Hindlimb muscle (tissue), 1 donor: ENCODE measurements around the gene ADGRF3. TPM values are rescaled to one million over a fixed set of nuclear protein-coding genes. Genes with fewer than 3 reads are reported as not detected.
"Not testable (repeated sequence)": the region's sequence is repeated elsewhere in the genome, so short reads cannot be mapped to it uniquely, and the experiment has no call there.

Experiments used
- DNase-seq: peaks from one replicate; pipeline ENCODE4 v3.0.0-alpha.2; 2013
- polyA plus RNA-seq: library from polyadenylated mRNA; unstranded; fragments of 120-200 nt; gene quantifications from one replicate; pipeline ENCODE4 v1.2.1, GENCODE V29; 2013; ENCODE audit not compliant: insufficient read length

Gene ADGRF3
- polyA plus RNA-seq, 1 donor = 0.58 TPM

DNA sequence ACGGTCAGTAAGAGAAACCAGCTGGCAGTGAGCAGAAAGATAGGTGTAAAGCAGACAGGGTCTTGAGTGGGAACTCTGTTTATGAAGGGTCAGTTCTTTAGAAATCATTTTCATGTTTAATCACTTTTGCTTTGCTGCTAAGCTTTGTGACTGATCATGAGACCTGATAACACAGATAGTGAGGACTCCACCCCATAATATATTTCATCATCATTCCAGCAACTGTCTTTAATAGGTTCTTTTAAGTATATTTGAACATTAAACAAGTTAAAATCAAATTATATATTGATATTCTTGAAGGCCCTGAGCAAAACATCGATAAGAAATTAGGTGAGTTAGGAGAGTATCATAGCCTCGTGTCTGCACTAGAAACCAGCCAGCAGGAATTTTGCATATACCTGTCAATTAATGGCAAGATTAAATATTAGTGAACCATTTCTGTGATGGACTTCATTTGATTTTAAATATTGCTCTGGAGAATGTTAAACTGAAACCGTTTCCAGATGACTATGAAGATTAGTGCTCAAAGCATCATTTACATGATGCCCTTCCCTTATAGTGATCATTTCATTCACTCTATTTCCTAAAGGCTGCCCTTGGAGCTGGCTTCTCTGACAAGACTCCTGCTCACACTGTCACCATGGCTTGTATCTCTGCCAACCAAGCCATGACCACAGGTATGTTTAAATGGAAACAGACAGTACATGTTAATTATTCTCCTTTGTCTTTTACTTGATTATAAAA is 69.9 kb downstream of the ADGRF3 start:
- DNase-seq = no peak

DNA sequence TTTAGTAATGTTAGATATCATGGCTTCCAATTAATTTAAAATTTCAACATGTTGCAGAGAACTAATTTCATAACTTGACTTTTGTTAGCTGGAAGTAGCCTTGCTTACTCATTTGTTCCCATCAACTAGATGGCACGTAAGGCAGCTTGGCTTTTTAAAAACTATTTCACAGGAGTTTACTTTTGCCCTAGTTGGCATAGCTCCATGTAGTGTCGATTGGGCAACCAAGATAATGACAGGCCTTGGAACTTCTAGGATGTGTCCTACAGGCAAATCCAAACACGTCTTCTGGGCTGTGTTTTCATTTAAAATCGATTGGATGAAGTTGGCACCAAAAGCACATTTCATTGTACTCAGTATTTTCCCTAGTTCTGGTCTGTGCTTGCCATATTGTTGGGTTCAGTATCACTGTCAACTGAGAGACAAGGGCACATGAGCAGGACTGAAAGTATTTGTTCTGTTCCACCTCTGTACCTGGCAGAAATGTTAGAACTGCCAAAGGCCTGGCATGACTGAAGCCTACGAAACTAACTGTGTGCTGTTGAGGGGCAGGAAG is 72.5 kb downstream of the ADGRF3 start:
- no peak for DNase-seq

DNA sequence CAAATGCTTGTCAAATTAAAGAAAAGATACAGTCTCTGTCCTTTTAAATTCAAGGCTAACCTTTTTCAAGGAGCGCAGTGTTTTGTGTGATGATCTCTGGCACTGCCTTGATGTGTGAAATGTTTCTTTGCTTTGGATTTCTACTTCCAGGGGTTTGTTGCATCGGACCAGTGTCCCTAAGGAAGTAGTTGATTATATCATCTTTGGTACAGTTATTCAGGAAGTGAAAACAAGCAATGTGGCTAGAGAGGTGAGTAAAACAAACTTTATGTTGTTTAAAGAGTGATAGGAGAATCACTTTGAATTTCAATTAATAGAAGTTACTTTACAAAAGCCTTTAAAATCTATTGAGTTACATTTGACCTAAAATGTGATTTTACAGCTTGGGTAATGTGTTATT is 73.1 kb downstream of the ADGRF3 start:
- no peak for DNase-seq

DNA sequence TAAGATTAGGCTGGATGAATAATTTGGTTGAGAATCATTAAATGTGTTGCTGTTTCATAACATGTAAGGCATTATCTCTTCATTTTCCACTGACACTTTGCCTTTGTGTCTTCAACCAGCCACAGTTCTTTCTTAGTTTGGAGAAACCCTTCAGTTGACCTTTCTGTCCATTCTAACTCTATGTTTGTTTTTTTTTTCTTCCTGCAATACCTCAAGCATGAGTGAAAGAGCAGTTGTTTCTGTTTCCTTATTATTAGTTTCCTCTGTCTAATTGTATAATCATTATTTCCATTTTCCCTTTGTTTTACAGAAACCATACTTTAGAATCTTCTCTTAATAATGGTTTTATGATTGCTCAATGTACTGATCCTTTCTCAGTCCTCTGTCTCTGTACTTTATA is 76.2 kb downstream of the ADGRF3 start:
- no peak for DNase-seq

DNA sequence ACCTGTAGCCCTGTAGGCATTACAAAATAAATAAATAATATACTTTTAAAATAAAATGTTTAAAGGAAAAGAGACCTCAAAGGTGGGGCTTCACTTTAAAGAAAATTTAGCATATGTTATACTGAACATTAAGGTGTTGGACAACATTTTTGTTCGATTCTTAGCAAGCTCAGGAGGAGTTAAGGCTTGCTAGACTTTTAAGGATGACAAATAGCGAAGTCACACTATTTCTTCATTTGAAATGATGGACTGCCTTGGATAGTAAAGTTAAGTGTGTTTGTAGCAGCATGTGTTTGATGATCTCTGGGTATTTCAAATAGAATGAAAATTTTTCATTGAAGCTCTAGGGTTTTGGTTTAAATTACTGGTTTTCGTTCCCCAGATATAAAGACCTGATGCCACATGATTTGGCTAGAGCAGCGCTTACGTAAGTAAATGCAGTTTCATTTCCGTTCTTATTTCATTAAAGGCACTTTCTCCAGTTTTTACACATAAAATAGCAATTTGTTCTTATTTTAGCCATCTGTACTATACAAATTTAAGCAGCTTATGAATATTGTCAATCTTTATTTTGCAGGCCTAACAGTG is 76.9 kb downstream of the ADGRF3 start:
- no peak for DNase-seq

DNA sequence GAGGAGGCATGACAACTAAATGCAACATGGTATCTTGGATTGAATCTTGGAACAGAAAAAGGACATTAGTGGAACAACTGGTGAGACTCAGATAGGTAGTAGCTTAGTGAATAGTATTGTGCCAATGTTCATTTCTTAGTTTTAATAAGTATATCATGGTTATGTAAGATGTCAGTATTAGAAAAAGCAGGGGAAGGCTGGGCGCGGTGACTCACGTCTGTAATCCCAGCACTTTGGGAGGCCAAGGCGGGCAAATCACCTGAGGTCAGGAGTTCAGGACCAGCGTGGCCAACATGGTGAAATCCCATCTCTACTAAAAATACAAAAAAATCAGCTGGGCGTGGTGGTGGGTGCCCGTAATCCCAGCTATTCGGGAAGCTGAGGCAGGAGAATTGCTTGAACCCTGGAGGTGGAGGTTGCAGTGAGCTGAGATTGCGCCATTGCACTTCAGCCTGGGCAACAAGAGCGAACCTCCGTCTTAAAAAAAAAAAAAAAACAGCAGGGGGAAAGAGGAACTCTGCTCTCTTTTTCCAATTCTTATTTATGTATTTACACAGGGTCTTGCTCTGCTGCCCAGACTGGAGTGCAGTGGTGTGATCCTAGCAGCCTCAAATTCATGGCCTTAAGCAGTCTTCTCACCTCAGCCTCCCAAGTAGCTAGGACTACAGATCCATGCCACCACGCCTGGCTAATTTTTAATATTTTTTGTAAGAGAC is 77.8 kb downstream of the ADGRF3 start:
- DNase-seq = not testable (repeated sequence)

DNA sequence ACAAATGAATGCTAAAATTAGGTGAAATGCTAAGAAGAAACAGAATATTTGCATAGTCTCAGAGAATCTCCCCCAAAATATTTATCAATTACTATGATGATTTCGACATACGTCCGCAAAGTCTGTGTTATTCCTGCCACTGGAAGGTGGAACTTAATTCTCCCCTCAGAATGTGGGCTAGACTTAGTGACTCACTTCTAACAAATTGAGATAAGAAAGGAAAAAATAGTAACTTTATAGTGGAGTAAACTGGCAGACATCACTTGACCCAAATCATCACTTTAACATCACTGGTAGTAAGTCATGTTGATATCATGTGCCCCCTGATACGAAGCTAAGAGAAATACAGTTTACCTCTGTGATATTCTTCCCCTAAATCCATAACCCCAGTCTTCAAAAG is 78.4 kb downstream of the ADGRF3 start:
- no peak for DNase-seq

DNA sequence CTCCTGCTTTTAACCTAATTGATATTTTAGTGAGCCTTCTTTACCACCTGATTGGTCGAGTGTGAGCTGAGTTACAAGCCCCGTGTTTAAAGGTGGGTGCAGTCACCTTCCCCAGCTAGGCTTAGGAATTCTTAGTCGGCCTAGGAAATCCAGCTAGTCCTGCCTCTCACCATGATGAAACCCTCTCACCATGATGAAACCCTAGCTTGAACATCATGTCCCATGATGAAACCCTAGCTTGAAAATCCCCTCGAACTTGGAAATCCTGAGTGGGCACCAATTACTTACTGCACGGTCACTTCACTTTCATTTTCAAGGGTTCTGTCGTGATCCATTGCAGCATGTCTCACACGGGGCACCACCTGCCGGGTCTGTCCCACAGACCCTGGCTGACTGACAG is 87.8 kb downstream of the ADGRF3 start:
- DNase-seq = not testable (repeated sequence)

Other genes with a start within 250 kb of the ADGRF3 start
- 5.2 TPM for gene GAREM2, start 173.7 kb downstream of the ADGRF3 start, polyA plus RNA-seq
- gene HADHA, start 102.2 kb downstream of the ADGRF3 start, polyA plus RNA-seq = 211 TPM
- gene HADHB, start 101.8 kb downstream of the ADGRF3 start, polyA plus RNA-seq = 99.1 TPM
- 9.3 TPM for gene SELENOI, start 646 bp downstream of the ADGRF3 start, polyA plus RNA-seq
- not detected for gene DRC1, start 55.1 kb upstream of the ADGRF3 start, polyA plus RNA-seq
- 15.7 TPM for gene OTOF, start 131.3 kb upstream of the ADGRF3 start, polyA plus RNA-seq